Hepatocyte (in vitro differentiated cells): ENCODE results near the gene TEAD1. TPM values are rescaled to one million over a fixed set of nuclear protein-coding genes. Genes with fewer than 3 reads are reported as not detected.

Source experiments
- DNase-seq: peaks from one replicate; pipeline ENCODE4 v3.0.0-alpha.2; 2016; ENCODE audit warnings: low spot score
- H2AFZ ChIP-seq: fragments of 200-600 bp; sonication (generic); 2 replicates; pipeline ENCODE4 v1.6.0; 2016; ENCODE audit warnings: antibody characterized with exemption, mild to moderate bottlenecking
- H3K27ac ChIP-seq: fragments of 200-600 bp; sonication (generic); 2 replicates; pipeline ENCODE4 v1.5.1; 2016; ENCODE audit warnings: mild to moderate bottlenecking
- H3K27me3 ChIP-seq: fragments of 200-600 bp; sonication (generic); 2 replicates; pipeline ENCODE4 v1.6.1; 2016
- H3K36me3 ChIP-seq: fragments of 200-600 bp; sonication (generic); replicated peaks from 2 replicates; pipeline ENCODE4 v1.5.1; 2016; ENCODE audit warnings: low read depth; ENCODE audit not compliant: insufficient read depth
- H3K4me1 ChIP-seq: fragments of 200-600 bp; sonication (generic); 2 replicates; pipeline ENCODE4 v1.5.1; 2016; ENCODE audit warnings: mild to moderate bottlenecking, moderate library complexity; ENCODE audit not compliant: insufficient read depth
- H3K4me2 ChIP-seq: fragments of 200-600 bp; sonication (generic); 2 replicates; pipeline ENCODE4 v1.6.0; 2016
- H3K4me3 ChIP-seq: fragments of 200-600 bp; sonication (generic); 2 replicates; pipeline ENCODE4 v1.5.1; 2016; ENCODE audit warnings: mild to moderate bottlenecking
- H3K79me2 ChIP-seq: fragments of 200-600 bp; sonication (generic); 2 replicates; pipeline ENCODE4 v1.6.0; 2017; ENCODE audit warnings: mild to moderate bottlenecking
- H3K9me2 ChIP-seq: fragments of 200-600 bp; sonication (generic); replicated peaks from 2 replicates; pipeline ENCODE4 v1.6.0; 2017; ENCODE audit warnings: mild to moderate bottlenecking; ENCODE audit not compliant: insufficient read depth
- H3K9me3 ChIP-seq: fragments of 200-600 bp; sonication (generic); 2 replicates; pipeline ENCODE4 v1.5.1; 2016; ENCODE audit warnings: low read depth, mild to moderate bottlenecking
- H4K20me1 ChIP-seq: fragments of 200-600 bp; sonication (generic); 2 replicates; pipeline ENCODE4 v1.6.0; 2016; ENCODE audit warnings: mild to moderate bottlenecking; ENCODE audit not compliant: insufficient read depth, poor library complexity, severe bottlenecking
- EZH2 ChIP-seq: fragments of 200-600 bp; sonication (generic); IDR thresholded peaks from 2 replicates; pipeline ENCODE4 v1.6.1; 2016; ENCODE audit warnings: antibody characterized with exemption, mild to moderate bottlenecking, borderline replicate concordance
- EZH2phosphoT487 ChIP-seq: fragments of 200-600 bp; sonication (generic); IDR thresholded peaks from one replicate; pipeline ENCODE4 v1.6.1; 2018; ENCODE audit warnings: antibody characterized with exemption, mild to moderate bottlenecking, low read depth, moderate library complexity; ENCODE audit not compliant: unreplicated experiment, severe bottlenecking
- WGBS: methylation state at CpG from one replicate; pipeline ENCODE4 v1.1.6; 2016; ENCODE audit warnings: low lambda C conversion rate; ENCODE audit errors: missing lambda C conversion rate; 5-methylcytosine and 5-hydroxymethylcytosine counted together
- polyA plus RNA-seq: library from polyadenylated mRNA; unstranded; fragments of >200 nt; fragmentation: Nextera tagmentation; extraction: Ambion mirVana; gene quantifications from 2 replicates; pipeline ENCODE4 v1.2.1, GENCODE V29; 2016
- total RNA-seq: library from RNA; depleted of rRNA; stranded (reverse); fragments of >200 nt; gene quantifications from 2 replicates; pipeline ENCODE4 v1.2.3, GENCODE V29; 2014
- TF ChIP-seq, protein P1 (sequence below): fragments of 200-600 bp; sonication (generic); IDR thresholded peaks from 2 replicates; pipeline ENCODE4 v1.5.1; 2016; ENCODE audit warnings: antibody characterized with exemption, mild to moderate bottlenecking; ENCODE audit not compliant: poor library complexity

TEAD1 gene
- total and polyA plus RNA-seq, 2 experiments from 2014 or later = 37.2 to 82.2 TPM

DNA sequence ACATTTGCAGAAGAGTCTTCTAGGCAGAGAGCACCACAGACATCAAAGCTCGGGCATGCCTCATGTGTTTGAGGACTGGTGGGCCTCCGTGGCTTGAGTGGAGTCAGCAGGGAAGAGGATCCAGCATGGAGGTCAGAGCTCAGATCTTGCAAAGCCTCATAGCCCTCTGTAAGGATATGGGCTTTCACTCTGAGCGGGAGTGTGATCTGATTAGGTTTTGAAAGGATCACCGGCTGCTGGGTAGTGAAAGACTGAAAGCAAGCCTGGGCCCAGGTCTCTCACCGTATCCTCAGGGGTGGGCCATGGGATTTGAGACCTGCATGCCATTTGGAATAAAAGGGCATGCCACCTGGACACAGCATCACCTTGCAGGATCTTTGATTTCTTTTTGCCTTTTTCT, 112.7 kb downstream of the TEAD1 start:
- no peak for DNase-seq
- 80% methylated on average over 5 of the region's 5 CpGs for WGBS
- Histone ChIP-seq H3K79me2 (peaks cover 90% of the 10 kb centered on the region), H3K36me3 (no peaks in the 10 kb centered on the region), H4K20me1 (no peaks in the 10 kb centered on the region), H3K4me3 (no peak overlapping the region), H3K9me2 (no peaks in the 10 kb centered on the region), H3K9me3 (no peaks in the 10 kb centered on the region), H3K4me1 (no peaks in the 10 kb centered on the region), H3K4me2 (no peak overlapping the region), H3K27ac (no peak overlapping the region), H2AFZ (no peak overlapping the region), H3K27me3 (no peaks in the 10 kb centered on the region)
- TF ChIP-seq EZH2phosphoT487 (no peak), EZH2 (no peak)
- TF ChIP-seq, protein P1, sequence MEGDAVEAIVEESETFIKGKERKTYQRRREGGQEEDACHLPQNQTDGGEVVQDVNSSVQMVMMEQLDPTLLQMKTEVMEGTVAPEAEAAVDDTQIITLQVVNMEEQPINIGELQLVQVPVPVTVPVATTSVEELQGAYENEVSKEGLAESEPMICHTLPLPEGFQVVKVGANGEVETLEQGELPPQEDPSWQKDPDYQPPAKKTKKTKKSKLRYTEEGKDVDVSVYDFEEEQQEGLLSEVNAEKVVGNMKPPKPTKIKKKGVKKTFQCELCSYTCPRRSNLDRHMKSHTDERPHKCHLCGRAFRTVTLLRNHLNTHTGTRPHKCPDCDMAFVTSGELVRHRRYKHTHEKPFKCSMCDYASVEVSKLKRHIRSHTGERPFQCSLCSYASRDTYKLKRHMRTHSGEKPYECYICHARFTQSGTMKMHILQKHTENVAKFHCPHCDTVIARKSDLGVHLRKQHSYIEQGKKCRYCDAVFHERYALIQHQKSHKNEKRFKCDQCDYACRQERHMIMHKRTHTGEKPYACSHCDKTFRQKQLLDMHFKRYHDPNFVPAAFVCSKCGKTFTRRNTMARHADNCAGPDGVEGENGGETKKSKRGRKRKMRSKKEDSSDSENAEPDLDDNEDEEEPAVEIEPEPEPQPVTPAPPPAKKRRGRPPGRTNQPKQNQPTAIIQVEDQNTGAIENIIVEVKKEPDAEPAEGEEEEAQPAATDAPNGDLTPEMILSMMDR = no peak

DNA sequence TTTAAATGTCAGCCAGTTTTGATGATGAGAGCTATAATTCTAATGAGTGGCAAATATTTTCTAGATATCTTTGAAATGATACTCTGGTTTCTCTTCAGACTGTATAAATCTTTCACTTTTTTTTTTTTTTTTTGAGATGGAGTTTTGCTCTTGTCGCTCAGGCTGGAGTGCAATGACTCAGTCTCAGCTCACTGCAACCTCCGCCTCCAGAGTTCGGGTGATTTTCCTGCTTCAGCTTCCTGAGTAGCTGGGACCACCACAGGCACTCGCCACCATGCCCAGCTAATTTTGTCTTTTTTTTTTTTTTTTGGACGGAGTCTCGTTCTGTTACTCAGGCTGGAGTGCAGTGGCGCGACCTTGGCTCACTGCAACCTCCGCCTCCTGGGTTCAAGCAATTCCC, 113.6 kb downstream of the TEAD1 start:
- H2AFZ ChIP-seq = no peak overlapping the region
- no peaks in the 10 kb centered on the region for H3K9me3 ChIP-seq
- H4K20me1 ChIP-seq = no peaks in the 10 kb centered on the region
- no peaks in the 10 kb centered on the region for H3K27me3 ChIP-seq
- no peak for DNase-seq
- no peak overlapping the region for H3K4me3 ChIP-seq
- H3K79me2 ChIP-seq = peaks cover 90% of the 10 kb centered on the region
- no peaks in the 10 kb centered on the region for H3K36me3 ChIP-seq
- TF ChIP-seq, protein P1 = no peak
- TF ChIP-seq EZH2phosphoT487 (no peak), EZH2 (no peak)
- H3K4me1 ChIP-seq = no peaks in the 10 kb centered on the region
- no peak overlapping the region for H3K4me2 ChIP-seq
- no peaks in the 10 kb centered on the region for H3K9me2 ChIP-seq
- no peak overlapping the region for H3K27ac ChIP-seq
- WGBS = 76% methylated on average over 4 of the region's 9 CpGs

DNA sequence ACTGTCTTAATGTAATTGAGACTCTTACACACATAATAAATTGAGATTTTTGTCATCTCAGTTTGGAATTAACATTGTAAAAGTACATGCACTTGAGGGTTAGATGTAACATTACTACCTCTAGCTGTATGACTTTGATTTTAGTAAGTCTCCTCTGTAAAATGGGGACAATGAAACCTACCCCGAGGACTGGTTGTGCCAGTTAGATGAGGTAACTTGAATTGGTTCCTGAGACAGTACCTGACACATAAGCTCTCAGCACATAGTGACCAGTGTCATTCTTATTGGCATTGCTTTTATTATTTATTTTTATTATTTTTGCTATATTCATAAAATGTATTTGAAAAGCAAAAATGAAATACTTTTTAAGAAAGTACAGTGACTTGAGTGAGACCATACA, 114.8 kb downstream of the TEAD1 start:
- no peaks in the 10 kb centered on the region for H3K4me1 ChIP-seq
- no peak overlapping the region for H2AFZ ChIP-seq
- H3K9me2 ChIP-seq = no peaks in the 10 kb centered on the region
- peaks cover 89% of the 10 kb centered on the region for H3K79me2 ChIP-seq
- H3K36me3 ChIP-seq = no peaks in the 10 kb centered on the region
- DNase-seq = no peak
- H3K4me3 ChIP-seq = no peak overlapping the region
- H4K20me1 ChIP-seq = no peaks in the 10 kb centered on the region
- H3K4me2 ChIP-seq = no peak overlapping the region
- TF ChIP-seq, protein P1 = no peak
- TF ChIP-seq EZH2 (no peak), EZH2phosphoT487 (no peak)
- H3K9me3 ChIP-seq = no peaks in the 10 kb centered on the region
- no peak overlapping the region for H3K27ac ChIP-seq
- no peaks in the 10 kb centered on the region for H3K27me3 ChIP-seq
- WGBS = 85% methylated on average over 1 of the region's 1 CpG

DNA sequence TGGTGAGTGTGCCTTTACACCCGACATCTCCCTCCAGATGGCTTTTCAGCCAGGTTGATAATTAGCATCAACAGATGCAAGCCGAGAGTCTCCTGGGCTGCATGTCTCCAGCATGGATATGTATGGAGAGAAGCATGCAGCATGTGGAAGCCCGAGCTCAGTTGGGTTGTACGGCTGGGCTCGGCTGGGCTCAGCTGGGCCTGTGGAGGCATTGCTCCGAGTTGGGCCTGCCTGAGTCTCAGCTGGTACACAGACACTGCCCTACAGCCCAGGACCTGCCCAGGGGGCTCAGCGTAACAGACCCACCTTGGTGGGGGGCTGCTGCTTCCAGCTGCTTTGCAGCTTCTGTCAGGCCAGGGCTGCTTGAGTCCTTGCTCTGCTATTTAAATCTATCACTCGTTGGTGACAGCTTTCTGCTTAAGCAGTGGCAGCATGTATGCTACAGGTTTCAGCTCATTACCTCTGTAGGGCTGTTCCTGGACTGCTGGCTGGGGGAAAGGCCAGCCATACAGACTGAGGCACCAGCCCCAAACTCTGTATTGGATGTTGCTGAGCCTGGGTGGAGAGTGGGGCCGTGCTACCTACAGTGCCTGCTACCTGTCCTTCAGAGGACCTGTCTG, 115.5 kb downstream of the TEAD1 start:
- Histone ChIP-seq H4K20me1 (no peaks in the 10 kb centered on the region), H2AFZ (no peak overlapping the region), H3K79me2 (peaks cover 88% of the 10 kb centered on the region), H3K36me3 (no peaks in the 10 kb centered on the region), H3K9me3 (no peaks in the 10 kb centered on the region), H3K4me1 (no peaks in the 10 kb centered on the region), H3K9me2 (no peaks in the 10 kb centered on the region), H3K27me3 (no peaks in the 10 kb centered on the region), H3K27ac (no peak overlapping the region), H3K4me2 (no peak overlapping the region), H3K4me3 (no peak overlapping the region)
- no peak for TF ChIP-seq EZH2
- no peak for TF ChIP-seq EZH2phosphoT487
- TF ChIP-seq, protein P1 = no peak
- no peak for DNase-seq
- 82% methylated on average over 9 of the region's 9 CpGs for WGBS
